ENCODE results near the gene CCDC88A. TPM values are rescaled to one million over a fixed set of nuclear protein-coding genes. Genes with fewer than 3 reads are reported as not detected.
A peak's percentile ranks its signal among the peaks of the same experiment; 100 is the strongest.

Gene CCDC88A
- polyA plus RNA-seq, 3 donors: 50.7 to 79.0 (median 71.5) TPM

GRCh38 chr2:55431982-55432627 is 12.4 kb upstream of the CCDC88A start:
- no peak for DNase-seq

DNA sequence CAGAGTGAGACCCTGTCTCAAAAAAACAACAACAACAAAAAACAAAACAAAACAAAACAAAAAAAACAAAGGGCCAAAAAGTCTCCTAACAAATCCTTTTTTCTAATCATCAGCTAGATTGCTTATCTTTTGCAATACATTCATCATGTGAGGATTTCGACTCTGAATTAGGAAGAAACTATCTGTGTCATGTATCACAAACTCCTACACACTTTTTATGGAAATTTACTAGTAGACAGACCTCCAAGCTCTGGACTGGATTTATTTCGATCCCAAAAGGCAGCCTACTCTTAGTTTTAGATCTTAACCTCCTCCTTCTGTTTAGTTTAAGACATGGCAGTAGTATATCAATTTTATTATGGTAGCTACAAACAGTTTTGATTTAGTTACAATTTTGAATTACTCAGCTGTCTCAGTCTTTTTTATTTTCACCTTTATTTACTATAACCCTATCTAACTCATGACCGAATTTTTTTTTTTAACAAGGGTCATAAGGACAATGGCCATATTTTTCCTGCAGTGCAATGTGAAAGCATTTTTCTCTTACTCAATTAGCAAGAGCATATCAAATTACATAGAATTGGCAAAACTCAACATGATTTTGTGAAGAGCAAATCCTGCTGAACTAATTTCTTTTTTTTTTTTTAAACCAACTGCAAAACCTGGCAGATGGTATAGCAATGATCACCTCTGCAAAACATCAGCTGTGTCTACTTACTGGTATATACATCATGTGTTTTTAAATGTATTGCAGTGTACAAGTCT is 10.7 kb upstream of the CCDC88A start:
- no peak for DNase-seq

DNA sequence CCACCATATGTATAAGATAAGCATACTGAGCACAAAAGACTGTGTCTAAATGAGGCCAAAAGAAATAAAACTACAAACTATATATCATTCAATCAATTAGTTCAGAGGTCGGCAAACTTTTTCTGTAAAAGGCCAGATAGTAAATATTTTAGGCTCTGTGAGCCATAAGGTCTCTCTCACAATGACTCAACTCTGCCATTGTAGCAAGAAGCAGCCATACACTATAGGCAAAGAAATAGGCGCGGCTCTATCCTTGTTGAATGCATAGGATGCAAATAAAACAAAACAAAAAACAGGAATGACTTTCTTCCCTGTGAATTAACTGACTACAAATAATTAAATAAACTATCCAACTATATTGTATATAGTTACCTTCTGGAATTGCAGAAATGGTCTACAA is 8.6 kb upstream of the CCDC88A start:
- no peak for DNase-seq

DNA sequence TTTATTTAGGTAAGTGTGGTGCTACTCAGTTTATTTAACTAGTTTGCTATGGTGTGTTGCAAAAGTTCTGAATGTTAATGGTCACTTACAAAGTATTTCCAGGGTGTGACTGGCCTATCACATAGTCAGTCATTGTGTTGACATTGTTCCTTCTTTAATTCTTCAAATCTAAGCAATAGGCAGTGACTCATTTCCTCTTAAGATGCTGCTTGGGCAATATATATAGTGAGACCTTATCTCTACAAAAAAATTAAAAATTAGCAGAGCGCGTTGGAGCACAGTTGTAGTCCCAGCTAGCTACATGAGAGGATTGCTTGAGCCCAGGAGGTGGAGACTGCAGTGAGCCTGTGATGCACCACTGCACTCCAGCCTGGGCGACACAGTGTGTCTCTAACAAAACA is 5.8 kb upstream of the CCDC88A start:
- no peak for DNase-seq

GRCh38 chr2:55422876-55423665 is 3.4 kb upstream of the CCDC88A start:
- DNase-seq: no peak

GRCh38 chr2:55421326-55421725 is 1.7 kb upstream of the CCDC88A start:
- DNase-seq: no peak

DNA sequence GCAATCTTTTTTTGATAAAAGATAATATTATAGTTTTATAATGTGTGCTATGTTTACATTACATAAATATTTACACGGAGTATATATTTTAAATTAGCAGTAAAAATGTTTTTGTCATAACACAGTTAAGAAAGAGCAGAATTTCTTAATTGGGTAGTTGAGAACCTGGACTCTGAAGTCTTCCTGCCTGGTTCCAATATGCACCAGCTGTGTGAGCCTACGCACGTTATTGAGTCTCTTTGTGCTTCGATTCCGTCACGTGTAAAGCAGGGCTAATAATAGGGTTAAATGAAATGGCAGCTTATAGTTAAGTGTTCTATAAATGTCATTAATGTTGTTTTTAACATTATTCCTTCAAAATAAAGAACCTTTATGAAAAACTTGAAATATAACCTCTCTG is 1.2 kb upstream of the CCDC88A start:
- no peak for DNase-seq

- DNase-seq: no peak
Measured at GRCh38 chr2:55420439-55420725, 726 bp upstream of the CCDC88A start.

- DNase-seq: peak; percentile 52
Measured at GRCh38 chr2:55419233-55419678, 400 bp downstream of the CCDC88A start.

- DNase-seq: peak; percentile 17
Measured at GRCh38 chr2:55418512-55419232, 984 bp downstream of the CCDC88A start.

DNA sequence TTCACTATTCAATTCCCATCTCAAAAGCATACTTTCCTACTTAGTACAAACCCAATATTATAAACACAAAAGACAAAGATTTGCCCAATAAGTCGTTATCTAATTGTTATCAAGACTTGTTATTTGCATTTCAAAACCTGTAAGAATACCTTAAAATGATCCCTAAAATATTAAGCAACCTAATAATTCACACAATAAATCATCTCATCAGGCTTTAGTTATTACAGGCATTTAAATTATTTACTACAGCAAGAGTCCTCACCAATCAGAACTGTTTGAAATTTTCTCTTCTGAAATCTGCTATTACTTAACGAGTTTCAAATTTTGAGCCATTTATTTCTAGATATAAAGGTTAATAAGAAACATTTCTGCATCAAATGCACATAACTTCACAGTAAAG is 1.6 kb downstream of the CCDC88A start:
- no peak for DNase-seq

- DNase-seq: no peak
Measured at GRCh38 chr2:55416786-55417568, 2.7 kb downstream of the CCDC88A start.

DNA sequence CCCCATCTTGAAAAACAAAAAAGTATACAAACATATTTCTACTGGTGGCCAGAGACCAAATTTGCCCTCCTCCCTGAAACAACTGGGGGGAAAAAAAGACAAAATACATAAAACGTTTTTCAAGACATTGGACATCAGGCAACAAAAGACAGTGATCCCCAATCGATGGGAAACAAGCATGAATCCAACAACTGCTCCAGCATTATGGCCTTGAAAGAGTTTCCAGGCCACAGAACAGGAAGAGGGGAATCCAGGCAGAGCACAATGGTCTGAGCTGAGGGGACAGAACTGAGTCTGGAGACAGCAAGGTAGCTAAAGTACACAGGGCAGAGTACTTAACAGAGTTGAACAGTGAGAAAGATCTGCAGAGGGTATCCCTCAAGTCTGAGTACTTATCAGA is 4.4 kb downstream of the CCDC88A start:
- no peak for DNase-seq

- no peak for DNase-seq
Measured at GRCh38 chr2:55408918-55409868, 10.5 kb downstream of the CCDC88A start.

DNA sequence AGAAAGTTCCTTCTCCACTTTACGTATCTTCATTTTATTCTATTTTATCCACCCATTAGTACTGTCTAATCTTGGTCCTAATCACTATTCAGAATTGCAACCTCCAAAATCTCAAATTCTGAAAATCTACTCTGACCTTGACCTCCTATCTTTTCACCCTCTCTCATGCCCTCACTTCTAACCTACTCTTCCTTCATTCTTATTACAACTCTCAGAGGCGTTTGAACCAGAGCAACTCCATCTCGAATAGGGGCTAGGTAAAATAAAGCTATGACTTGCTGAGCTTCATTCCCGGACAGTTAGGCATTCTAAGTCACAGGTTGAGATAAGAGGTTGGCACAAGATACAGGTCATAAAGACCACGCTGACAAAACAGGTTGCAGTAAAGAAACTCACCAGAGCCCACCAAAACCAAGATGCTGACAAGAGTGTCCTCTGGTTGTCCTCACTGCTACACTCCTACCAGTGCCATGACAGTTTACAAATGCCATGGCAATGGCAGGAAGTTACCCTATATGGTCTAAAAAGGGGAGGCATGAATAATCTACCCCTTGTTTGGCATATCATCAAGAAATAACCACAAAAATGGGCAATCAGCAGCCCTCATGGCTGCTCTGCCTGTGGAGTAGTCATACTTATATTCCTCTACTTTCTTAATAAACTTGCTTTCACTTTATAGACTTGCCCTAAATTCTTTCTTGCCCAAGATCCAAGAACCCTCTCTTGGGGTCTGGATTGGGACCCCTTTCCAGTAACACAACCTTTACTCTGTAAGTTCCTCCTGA is 11.4 kb downstream of the CCDC88A start:
- no peak for DNase-seq

- DNase-seq: peak; percentile 40
Measured at GRCh38 chr2:55405116-55405515, 14.5 kb downstream of the CCDC88A start.

- DNase-seq: no peak
Measured at GRCh38 chr2:55403256-55403998, 16.2 kb downstream of the CCDC88A start.

GRCh38 chr2:55401124-55401523 is 18.5 kb downstream of the CCDC88A start:
- no peak for DNase-seq

- no peak for DNase-seq
Measured at GRCh38 chr2:55400332-55400731, 19.3 kb downstream of the CCDC88A start.

All from renal pelvis (tissue), 4 donors.